D721Med (cell line): Measurements from ENCODE around the gene ARHGAP29.

Source experiments
- DNase-seq: peaks from one replicate; pipeline ENCODE4 v3.0.0; 2011; ENCODE audit warnings: low spot score; ENCODE audit not compliant: insufficient read length
- FAIRE-seq: peaks from 2 replicates; lab custom pipeline; 2011; peaks lifted over from hg19 to GRCh38; lab: Jason Lieb, UNC
- CTCF ChIP-seq: IDR thresholded peaks from 2 replicates; pipeline ENCODE4 v1.5.1; 2012; ENCODE audit warnings: mild to moderate bottlenecking, control low read depth; ENCODE audit not compliant: insufficient read depth; ENCODE audit errors: missing control alignments

The ARHGAP29 gene

GRCh38 chr1:94199398-94199797 lies 38.0 kb downstream of the ARHGAP29 start:
- no peak for TF ChIP-seq CTCF
- FAIRE-seq (no peak), DNase-seq (no peak)

- TF ChIP-seq CTCF: no peak
- FAIRE-seq (no peak), DNase-seq (no peak)
Measured at GRCh38 chr1:94194079-94194865, 43.1 kb downstream of the ARHGAP29 start.

GRCh38 chr1:94193128-94193527 lies 44.3 kb downstream of the ARHGAP29 start:
- DNase-seq: no peak
- no peak for TF ChIP-seq CTCF
- no peak for FAIRE-seq

- no peak for TF ChIP-seq CTCF
- FAIRE-seq: no peak
- no peak for DNase-seq
Measured at GRCh38 chr1:94191216-94191615, 46.2 kb downstream of the ARHGAP29 start.

GRCh38 chr1:94186946-94187345 lies 50.4 kb downstream of the ARHGAP29 start:
- DNase-seq (no peak), FAIRE-seq (no peak)
- no peak for TF ChIP-seq CTCF

GRCh38 chr1:94183197-94183815 lies 54.1 kb downstream of the ARHGAP29 start:
- no peak for TF ChIP-seq CTCF
- DNase-seq (no peak), FAIRE-seq (peak; percentile 60)

- FAIRE-seq (no peak), DNase-seq (no peak)
- TF ChIP-seq CTCF: no peak
Measured at GRCh38 chr1:94182191-94182590, 55.2 kb downstream of the ARHGAP29 start.
